KOPT-K1 (cell line): ENCODE results near the gene CEP104.

Experiments
- H3K27ac ChIP-seq: fragments of 200-600 bp; sonication (generic); 2 replicates; pipeline ENCODE4 v1.5.1; 2016; ENCODE audit warnings: antibody characterized with exemption, mild to moderate bottlenecking, low read depth, low read length; ENCODE audit not compliant: poor library complexity, severe bottlenecking
- H3K36me3 ChIP-seq: fragments of 200-600 bp; sonication (generic); 2 replicates; pipeline ENCODE4 v1.5.1; 2017; ENCODE audit warnings: antibody characterized with exemption, mild to moderate bottlenecking, low read length, moderate library complexity; ENCODE audit not compliant: insufficient read depth
- H3K9me3 ChIP-seq: fragments of 200-600 bp; sonication (generic); 2 replicates; pipeline ENCODE4 v1.5.1; 2017; ENCODE audit warnings: antibody characterized with exemption, low read length, mild to moderate bottlenecking; ENCODE audit not compliant: insufficient read depth, poor library complexity, severe bottlenecking

The CEP104 gene

DNA sequence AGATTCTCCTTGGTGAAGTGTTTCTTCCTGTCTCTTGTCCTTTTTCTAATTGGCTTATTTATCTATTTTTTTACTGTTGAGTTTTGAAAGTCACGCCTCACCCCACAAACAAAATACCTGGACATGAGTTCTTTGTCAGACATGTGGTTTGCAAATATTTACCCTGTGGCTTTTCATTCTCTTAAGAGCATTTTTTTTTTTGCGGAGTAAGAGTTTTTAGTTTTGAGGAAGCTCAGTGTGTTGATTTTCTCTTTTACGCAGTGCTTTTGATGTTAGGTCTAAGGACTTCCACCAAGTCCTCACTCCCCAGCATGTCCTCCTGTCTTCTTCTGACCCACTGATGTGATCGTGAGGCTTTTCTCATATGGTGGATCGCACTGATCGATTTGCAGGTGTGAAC lies 7.9 kb upstream of the CEP104 start:
- Histone ChIP-seq H3K36me3 (no peaks in the 10 kb centered on the region; the same call in 1 of the 2 replicates), H3K27ac (no peak overlapping the region)

DNA sequence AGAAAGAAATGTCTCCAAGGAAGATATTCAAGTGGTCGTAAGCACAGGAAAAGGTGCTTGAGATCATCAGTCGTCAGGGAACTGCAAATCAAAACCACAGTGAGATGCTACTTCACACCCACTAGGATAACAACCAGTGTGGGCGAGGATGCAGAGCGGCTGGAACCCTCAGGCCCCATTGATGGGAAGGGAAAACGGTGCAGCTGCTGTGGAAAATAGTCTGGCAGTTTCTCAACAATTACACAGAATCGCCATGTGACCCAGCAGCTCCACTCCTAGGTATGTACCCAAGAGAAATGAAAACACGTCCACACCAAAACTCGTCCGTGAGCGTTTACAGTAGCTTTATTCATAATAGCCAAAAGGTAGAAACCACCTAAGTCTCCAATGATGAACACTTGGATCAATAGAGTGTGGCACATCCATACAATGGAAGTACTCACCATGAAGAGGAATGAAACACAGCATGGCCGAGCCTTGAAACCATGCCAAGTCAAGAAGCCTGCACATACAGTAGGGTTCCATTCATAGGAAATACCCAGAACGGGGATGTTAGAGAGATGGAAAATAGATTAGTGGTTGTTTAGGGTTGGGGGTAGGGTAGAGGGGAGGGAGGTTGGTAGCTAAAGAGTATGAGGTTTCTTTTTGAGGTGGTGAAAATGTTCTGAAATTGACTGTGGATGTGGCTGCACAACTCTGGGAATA lies 6.4 kb upstream of the CEP104 start:
- Histone ChIP-seq H3K27ac (no peak overlapping the region), H3K9me3 (no peaks in the 10 kb centered on the region), H3K36me3 (no peaks in the 10 kb centered on the region; the same call in 1 of the 2 replicates)

More for the DNA sequence above, 7.9 kb upstream of the CEP104 start:
- no peaks in the 10 kb centered on the region for H3K9me3 ChIP-seq

DNA sequence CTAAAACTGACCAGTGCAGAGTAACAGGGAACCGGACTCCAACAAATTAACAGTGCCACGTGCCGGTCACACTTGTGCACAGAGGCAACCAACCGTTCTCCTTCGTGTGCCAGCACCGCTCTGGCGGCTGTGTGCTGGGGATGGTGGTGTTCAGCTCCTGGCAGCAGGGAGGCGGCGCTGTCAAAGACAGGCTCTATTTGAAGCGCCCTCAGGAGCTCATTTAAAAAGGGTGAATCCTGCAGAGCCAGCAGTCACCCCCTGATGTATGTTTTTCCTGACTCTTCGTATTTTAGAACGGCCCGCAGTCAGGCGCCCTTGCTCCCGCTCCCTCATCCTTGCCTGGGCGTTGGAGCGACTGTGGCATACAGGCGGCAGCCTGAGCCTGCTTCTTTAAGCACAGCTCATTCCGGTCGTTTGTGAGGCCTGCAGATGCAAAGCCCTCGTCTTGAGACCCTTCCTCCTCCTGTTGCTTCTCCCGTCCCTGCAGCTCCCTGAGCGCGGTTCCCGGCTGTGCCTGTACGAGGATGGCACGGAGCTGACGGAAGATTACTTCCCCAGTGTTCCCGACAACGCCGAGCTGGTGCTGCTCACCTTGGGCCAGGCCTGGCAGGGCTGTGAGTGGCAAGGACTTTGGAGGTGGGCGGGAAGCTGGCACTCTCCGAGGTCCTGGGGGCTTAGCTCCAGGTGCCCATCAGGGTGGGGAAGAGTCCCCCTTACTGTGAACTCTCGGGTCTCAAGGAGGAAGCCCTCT lies 1.4 kb upstream of the CEP104 start:
- no peak overlapping the region for H3K27ac ChIP-seq
- H3K9me3 ChIP-seq = no peaks in the 10 kb centered on the region
- H3K36me3 ChIP-seq = no peaks in the 10 kb centered on the region

DNA sequence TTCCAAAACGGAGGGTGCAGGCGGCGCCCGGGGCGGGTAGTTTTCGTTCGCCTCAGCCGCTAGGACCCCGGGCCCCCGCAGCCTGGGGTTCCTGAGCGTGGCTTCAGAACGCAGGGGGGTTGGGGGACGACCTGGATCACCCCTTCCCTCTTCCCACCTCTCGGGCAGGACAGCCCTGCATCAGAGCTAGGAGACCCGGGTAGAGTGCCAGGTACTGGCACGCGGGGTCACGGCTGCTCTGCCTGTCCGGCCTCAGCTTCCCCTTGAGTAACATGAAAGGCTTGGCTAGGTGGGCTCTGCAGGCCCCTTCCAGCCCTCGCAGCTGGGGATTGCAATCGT lies 749 bp upstream of the CEP104 start:
- peak overlapping the region; percentile 43 for H3K27ac ChIP-seq
- no peaks in the 10 kb centered on the region for H3K36me3 ChIP-seq
- no peaks in the 10 kb centered on the region for H3K9me3 ChIP-seq

DNA sequence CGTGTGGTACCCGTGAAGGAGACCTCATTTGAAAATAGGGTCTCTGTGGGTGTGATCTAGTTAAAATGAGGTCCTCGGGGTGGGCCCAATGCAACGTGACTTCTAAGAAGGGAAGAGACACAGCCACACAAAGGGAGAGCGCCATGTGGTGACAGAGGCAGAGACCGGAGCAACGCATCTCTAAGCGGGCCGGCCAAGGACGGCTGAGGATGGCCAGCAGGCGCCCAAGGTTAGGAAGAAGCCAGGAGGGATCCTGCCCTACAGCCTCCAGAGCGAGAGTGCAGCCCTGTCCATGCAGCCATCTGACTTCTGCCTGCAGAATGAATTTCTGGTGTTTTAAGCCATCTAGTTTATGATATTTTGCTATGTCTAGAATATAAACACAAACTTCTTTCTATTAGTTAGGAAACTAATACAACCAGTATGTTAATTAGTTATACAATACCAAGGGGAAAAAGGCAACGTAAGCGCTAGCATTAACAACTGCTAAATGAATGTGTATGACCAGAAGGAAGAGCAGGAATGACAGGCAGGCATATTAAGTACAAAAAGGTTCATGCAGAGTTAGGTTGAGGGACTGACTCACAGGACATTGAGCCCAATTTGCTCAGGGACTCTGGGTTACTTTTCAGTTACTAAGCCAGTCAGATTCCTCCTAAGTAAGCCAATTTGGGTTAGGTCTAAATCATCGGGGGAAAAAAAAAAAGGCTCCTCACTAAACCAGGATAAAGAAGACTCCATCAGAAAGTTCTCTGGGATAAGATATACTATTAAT lies 4.1 kb downstream of the CEP104 start:
- Histone ChIP-seq H3K27ac (no peak overlapping the region), H3K36me3 (peaks cover 40% of the 10 kb centered on the region), H3K9me3 (no peaks in the 10 kb centered on the region)

DNA sequence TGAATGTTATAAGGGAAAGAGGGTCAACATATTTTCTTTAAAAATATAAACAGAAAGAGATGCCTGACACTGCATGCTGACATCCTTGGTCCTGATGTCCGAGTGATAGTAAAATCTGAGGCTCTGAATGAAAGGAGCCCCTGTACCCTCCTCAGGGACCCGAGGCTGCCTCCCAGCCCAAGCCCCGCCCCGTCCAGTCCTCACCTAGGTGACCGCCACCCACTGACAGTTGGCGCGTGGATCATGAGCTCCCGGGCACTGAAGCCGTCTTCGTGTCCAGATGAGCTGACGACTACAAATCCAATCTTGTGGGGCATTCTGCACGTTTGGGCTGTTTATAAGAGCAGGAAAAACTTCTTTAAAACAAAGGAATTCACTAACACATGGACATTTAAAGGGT lies 4.9 kb downstream of the CEP104 start:
- Histone ChIP-seq H3K27ac (no peak overlapping the region), H3K36me3 (peaks cover 48% of the 10 kb centered on the region), H3K9me3 (no peaks in the 10 kb centered on the region)

DNA sequence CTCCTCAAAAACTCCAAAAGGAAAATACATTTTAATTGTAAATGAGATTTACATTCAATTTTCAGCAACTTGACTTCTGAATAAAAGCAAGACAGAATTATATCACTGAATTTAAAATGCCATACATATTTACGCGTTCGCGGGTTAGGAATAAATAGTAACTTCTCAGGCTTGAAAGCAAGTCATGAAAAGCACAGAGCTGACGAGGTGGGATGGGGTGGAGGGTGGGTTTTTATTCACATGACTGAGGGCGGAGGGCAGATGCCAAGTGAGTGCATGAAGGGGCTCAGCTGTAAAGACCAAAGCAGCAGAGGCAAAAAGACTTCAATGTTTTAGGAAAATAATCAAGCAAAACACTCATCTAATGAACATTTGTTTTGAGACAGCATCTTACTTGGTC lies 5.7 kb downstream of the CEP104 start:
- H3K36me3 ChIP-seq = peaks cover 55% of the 10 kb centered on the region
- H3K27ac ChIP-seq = no peak overlapping the region
- no peaks in the 10 kb centered on the region for H3K9me3 ChIP-seq

DNA sequence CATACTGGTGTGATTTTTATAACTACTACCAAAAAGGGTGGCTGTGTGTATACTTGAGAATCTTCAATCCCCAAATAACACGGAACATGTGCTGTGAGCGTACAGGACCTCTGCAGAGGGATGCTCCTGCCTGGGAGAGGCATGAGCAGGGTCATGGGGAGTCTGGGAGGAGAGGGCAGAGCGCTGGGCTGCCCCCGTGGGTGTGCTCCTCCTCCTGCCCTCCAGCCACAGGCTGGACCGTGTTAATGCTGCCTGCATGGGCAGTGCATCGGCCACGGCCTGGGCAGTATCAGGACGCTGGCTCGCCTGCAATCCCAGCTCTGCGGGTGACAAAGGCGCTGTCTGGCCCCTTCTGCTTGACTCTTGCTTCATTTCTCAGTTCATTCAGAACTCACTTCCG lies 6.2 kb downstream of the CEP104 start:
- Histone ChIP-seq H3K36me3 (peaks cover 59% of the 10 kb centered on the region), H3K9me3 (no peaks in the 10 kb centered on the region)

DNA sequence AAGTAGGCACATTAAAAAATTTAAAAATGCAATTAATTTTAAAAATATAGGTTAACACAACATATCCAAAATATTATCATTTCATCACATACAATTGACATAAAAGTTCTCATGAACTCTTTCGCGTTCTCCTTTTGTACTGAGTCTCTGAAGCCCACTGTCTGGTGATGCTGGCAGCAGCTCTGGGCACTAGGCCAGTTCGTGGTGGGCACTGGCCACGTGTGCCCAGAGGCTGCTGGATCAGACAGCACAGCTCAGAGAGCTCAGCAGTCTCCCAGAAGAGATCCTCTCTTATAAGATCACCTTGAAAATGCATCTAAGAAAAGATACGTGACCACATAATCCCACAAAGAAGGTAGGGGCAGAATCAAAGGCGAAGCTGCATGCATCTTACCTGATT lies 9.9 kb downstream of the CEP104 start:
- Histone ChIP-seq H3K36me3 (peaks cover 91% of the 10 kb centered on the region), H3K9me3 (no peaks in the 10 kb centered on the region), H3K27ac (no peak overlapping the region)

More for the DNA sequence above, 6.2 kb downstream of the CEP104 start:
- no peak overlapping the region for H3K27ac ChIP-seq

DNA sequence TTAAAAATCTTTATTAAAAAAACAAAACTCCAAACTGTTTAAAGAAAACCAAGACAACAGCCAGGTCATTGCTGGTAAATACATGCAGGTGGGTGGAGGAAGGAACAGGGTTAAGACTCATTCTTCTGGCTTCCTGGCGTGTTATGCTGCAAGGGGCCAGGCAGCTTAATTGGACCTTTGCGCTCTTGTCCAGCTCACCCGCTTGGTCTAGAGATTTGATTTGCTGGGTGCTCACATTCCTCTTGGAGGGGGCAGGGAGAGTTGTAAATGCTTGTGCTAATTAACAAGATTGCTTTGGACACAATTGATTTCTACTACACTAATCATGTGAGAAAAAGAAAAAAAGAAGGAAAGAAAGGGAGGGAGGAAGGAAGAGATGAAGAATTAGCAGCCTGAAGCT lies 10.5 kb downstream of the CEP104 start:
- peaks cover 91% of the 10 kb centered on the region for H3K36me3 ChIP-seq
- no peak overlapping the region for H3K27ac ChIP-seq

DNA sequence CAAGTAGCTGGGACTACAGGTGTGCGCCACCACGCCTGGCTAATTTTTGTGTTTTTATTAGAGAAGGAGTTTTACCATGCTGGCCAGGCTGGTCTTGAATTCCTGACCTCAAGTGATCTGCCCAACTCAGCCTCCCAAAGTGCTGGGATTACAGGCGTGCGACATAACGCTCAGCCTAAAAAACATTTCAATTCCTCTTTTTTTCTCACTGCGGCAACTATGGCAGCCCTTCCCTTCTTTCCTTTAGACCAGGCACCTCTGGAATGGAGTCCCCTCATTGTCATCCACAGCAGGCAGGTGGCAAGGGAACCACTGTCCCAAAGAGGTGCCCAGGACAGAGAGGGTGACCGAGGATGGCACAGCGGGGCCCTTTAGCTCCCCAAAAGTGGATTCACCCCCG lies 14.1 kb downstream of the CEP104 start:
- no peak overlapping the region for H3K27ac ChIP-seq
- H3K9me3 ChIP-seq = no peaks in the 10 kb centered on the region
- H3K36me3 ChIP-seq = peaks cover 91% of the 10 kb centered on the region

More for the DNA sequence above, 10.5 kb downstream of the CEP104 start:
- H3K9me3 ChIP-seq = no peaks in the 10 kb centered on the region

DNA sequence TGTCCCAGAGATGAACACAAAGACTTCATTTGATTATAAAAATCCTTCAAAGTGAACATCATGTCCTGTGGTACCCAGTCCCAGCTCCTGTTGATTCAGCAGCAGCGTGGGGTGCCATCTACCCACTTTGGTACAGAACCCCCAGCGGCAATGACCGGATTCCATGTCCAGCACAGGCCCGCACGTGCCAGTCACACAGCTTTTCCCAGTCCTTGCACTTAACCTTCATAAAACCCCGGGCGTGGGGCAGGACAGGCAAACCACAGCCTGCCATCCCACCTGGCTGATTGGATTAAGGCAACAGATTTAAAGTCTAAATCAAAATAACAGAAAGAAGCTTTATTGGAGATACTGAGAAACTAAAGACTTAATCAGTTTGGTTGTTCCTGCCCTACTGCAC lies 15.5 kb downstream of the CEP104 start:
- H3K27ac ChIP-seq = no peak overlapping the region
- no peaks in the 10 kb centered on the region for H3K9me3 ChIP-seq
- H3K36me3 ChIP-seq = peaks cover 91% of the 10 kb centered on the region

DNA sequence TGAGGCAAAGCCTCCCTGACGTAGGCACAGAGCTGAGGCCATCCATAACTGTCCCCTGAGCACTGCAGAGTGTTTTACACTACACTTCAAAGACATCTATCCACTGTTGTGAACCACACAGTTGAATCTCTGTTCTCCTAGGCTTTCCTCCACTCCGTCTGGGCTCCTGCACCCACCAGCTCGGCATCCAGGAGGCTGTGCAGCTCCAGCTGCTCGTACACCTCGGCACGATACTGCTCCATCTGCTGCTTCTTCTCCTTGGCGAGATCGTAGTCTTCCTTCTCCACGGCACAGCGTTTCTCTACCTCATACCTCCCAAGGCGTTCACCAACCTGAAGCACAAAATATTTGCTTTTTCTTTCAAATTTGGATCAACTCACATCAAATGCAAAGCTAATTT lies 18.2 kb downstream of the CEP104 start:
- Histone ChIP-seq H3K36me3 (peaks cover 93% of the 10 kb centered on the region), H3K27ac (no peak overlapping the region), H3K9me3 (no peaks in the 10 kb centered on the region)

DNA sequence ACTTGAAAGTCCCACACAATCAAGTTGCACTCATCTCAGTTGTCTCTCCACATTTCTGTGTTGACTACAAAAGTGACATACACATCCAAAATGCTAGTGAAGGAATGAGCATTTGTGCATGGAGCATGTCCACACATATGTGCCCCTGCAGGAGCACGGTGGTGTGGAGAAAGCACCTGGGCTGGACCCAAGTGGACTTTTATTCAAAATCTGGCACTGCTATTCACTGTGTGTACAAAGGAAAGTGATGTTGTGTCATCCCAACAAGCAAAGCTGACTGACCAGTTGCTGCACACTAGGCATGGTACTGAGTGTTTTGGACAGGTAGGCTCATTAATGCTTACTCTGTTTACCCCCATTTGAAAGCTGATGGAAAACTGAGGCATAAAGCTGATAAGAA lies 19.3 kb downstream of the CEP104 start:
- no peak overlapping the region for H3K27ac ChIP-seq
- H3K9me3 ChIP-seq = no peaks in the 10 kb centered on the region
- peaks cover 94% of the 10 kb centered on the region for H3K36me3 ChIP-seq

DNA sequence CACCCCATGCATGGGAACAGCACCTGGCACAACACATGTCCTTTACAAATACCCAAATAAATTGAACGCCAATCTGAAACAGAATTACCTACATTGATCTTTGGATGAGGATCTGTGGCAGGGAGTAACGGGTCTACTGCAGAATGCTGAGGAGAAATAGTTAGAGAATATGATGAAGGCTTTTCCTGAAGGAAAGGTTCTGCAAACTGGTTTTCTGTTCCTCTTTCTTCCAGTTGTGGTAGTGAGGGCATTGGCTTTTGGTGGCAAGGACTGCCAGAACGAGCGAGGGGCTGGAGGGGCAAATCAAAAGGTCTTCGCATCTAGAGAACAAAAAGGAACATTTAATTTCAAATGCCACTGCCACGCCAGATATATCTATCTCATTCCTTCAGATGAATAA lies 19.8 kb downstream of the CEP104 start:
- Histone ChIP-seq H3K27ac (no peak overlapping the region), H3K36me3 (peaks cover 94% of the 10 kb centered on the region)

More for the DNA sequence above, 19.8 kb downstream of the CEP104 start:
- H3K9me3 ChIP-seq = no peaks in the 10 kb centered on the region
